Upper lobe of right lung (tissue), 1 donor: Measurements from ENCODE around the gene SLC35C1. TPM values are rescaled to one million over a fixed set of nuclear protein-coding genes. Genes with fewer than 3 reads are reported as not detected.

Source experiments
- ATAC-seq: fragments of 200-7000 bp; cut with Tn5 transposase; one replicate; pipeline ENCODE4 v1.9.1; 2020; ENCODE audit warnings: mild to moderate bottlenecking, moderate library complexity
- DNase-seq: peaks from one replicate; pipeline ENCODE4 v3.0.0-alpha.2; 2020
- H3K27ac ChIP-seq: fragments of 200-600 bp; one replicate; pipeline ENCODE4 v1.8.0; 2022
- H3K27me3 ChIP-seq: fragments of 200-600 bp; one replicate; pipeline ENCODE4 v1.8.0; 2022; ENCODE audit warnings: mild to moderate bottlenecking
- H3K36me3 ChIP-seq: fragments of 200-600 bp; one replicate; pipeline ENCODE4 v1.8.0; 2022
- H3K4me1 ChIP-seq: fragments of 200-600 bp; one replicate; pipeline ENCODE4 v1.8.0; 2022
- H3K4me3 ChIP-seq: fragments of 200-600 bp; one replicate; pipeline ENCODE4 v1.8.0; 2022; ENCODE audit warnings: mild to moderate bottlenecking
- H3K9me3 ChIP-seq: fragments of 200-600 bp; one replicate; pipeline ENCODE4 v1.8.0; 2022
- CTCF ChIP-seq: fragments of 200-600 bp; IDR thresholded peaks from one replicate; pipeline ENCODE4 v1.8.0; 2022; ENCODE audit warnings: antibody characterized with exemption
- intact Hi-C: fragments of 100-400 bp; cut with DNase I; formaldehyde crosslinking; loops from one replicate; pipeline ENCODE4 v1.11.0; 2022
- total RNA-seq: library from RNA; stranded (reverse); fragmentation: NEBNext Ultra II Directional; extraction: Animal tissue kit (Norgen Biotek cat#: 25700); gene quantifications from one replicate; pipeline ENCODE4 v1.2.1, GENCODE V29; 2021
- donor health status: DM: no; HTN: yes; CAD: no; lungs with severe emphysema.

SLC35C1 gene
- total RNA-seq, 1 donor from 2014 or later, result 25.1 TPM

DNA sequence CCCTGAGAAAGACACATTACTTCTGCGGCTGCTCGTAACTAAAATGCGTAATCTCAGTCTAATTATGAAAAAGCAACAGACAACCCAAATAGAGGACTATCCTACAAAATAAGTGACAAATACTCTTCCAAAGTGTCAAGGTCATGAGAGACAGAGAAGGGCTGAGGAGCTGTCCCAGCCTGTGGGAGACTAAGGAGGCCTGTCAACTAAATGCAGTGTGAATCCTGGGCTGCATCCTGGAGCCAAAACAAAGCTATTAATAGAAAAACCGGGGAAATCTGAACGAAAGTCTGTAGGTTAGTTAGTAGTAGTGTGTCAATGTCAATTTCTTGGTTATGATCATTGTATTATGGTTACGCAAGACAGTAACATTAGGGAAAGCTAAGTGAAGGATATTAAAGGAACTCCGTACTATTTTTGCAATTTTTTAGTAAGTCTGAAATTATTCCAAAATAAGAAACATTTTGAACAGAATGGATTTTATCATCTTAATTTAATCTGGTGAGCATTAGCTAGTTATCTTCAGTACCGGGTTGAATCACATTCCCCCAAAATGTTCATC lies 39.8 kb upstream of the SLC35C1 start:
- DNase-seq (no peak), ATAC-seq (no peak)
- TF ChIP-seq CTCF, result no peak
- Histone ChIP-seq H3K9me3 (no peaks in the 10 kb centered on the region), H3K4me3 (no peak overlapping the region), H3K27me3 (no peaks in the 10 kb centered on the region), H3K4me1 (no peaks in the 10 kb centered on the region), H3K36me3 (no peaks in the 10 kb centered on the region), H3K27ac (no peak overlapping the region)
- intact Hi-C loops, result no loop called here

- H3K9me3 ChIP-seq, result no peaks in the 10 kb centered on the region
- DNase-seq, result no peak
Measured at GRCh38 chr11:45765836-45766235, 39.1 kb upstream of the SLC35C1 start.

GRCh38 chr11:45766469-45766868 lies 38.5 kb upstream of the SLC35C1 start:
- intact Hi-C loops, result no loop called here
- DNase-seq, result no peak
- Histone ChIP-seq H3K4me1 (no peaks in the 10 kb centered on the region), H3K4me3 (no peak overlapping the region), H3K27ac (no peak overlapping the region), H3K9me3 (no peaks in the 10 kb centered on the region), H3K36me3 (no peaks in the 10 kb centered on the region), H3K27me3 (no peaks in the 10 kb centered on the region)
- no peak for TF ChIP-seq CTCF
- no peak for ATAC-seq

More at GRCh38 chr11:45765836-45766235, 39.1 kb upstream of the SLC35C1 start:
- H3K27ac ChIP-seq, result no peak overlapping the region
- H3K4me1 ChIP-seq, result no peaks in the 10 kb centered on the region
- H3K36me3 ChIP-seq, result no peaks in the 10 kb centered on the region
- H3K27me3 ChIP-seq, result no peaks in the 10 kb centered on the region
- ATAC-seq, result peak; percentile 19
- no peak overlapping the region for H3K4me3 ChIP-seq
- intact Hi-C loops, result no loop called here
- TF ChIP-seq CTCF, result no peak

- ATAC-seq (no peak), DNase-seq (no peak)
- intact Hi-C loops, result no loop called here
- no peaks in the 10 kb centered on the region for H3K36me3 ChIP-seq
- H3K4me3 ChIP-seq, result no peak overlapping the region
- no peaks in the 10 kb centered on the region for H3K9me3 ChIP-seq
- H3K27me3 ChIP-seq, result no peaks in the 10 kb centered on the region
- no peak overlapping the region for H3K27ac ChIP-seq
- peaks cover 8% of the 10 kb centered on the region for H3K4me1 ChIP-seq
- no peak for TF ChIP-seq CTCF
Measured at GRCh38 chr11:45768486-45768885, 36.5 kb upstream of the SLC35C1 start.

GRCh38 chr11:45769960-45770359 lies 35.0 kb upstream of the SLC35C1 start:
- no peak for TF ChIP-seq CTCF
- ATAC-seq, result no peak
- H3K27me3 ChIP-seq, result no peaks in the 10 kb centered on the region
- H3K4me3 ChIP-seq, result no peak overlapping the region
- no peaks in the 10 kb centered on the region for H3K9me3 ChIP-seq
- no peak for DNase-seq
- H3K27ac ChIP-seq, result no peak overlapping the region
- H3K4me1 ChIP-seq, result peaks cover 8% of the 10 kb centered on the region
- intact Hi-C loops, result no loop called here
- no peaks in the 10 kb centered on the region for H3K36me3 ChIP-seq

GRCh38 chr11:45771193-45771565 lies 33.8 kb upstream of the SLC35C1 start:
- H3K27me3 ChIP-seq, result no peaks in the 10 kb centered on the region
- peak; percentile 79 for DNase-seq
- TF ChIP-seq CTCF, result peak; percentile 96
- peak overlapping the region; percentile 72 for H3K4me3 ChIP-seq
- H3K4me1 ChIP-seq, result peaks cover 8% of the 10 kb centered on the region
- peak; percentile 83 for ATAC-seq
- no peaks in the 10 kb centered on the region for H3K9me3 ChIP-seq
- H3K36me3 ChIP-seq, result no peaks in the 10 kb centered on the region
- peak overlapping the region; percentile 45 for H3K27ac ChIP-seq
- intact Hi-C loops, result no loop called here
